GM18858 (cell line): Measurements from ENCODE around the gene SLC12A3.

ENCODE experiments used
- ATAC-seq: cut with Tn5 transposase; IDR thresholded peaks from one replicate; pipeline ENCODE4 v1.9.1; 2021; ENCODE audit not compliant: unreplicated experiment

SLC12A3 gene, protein sequence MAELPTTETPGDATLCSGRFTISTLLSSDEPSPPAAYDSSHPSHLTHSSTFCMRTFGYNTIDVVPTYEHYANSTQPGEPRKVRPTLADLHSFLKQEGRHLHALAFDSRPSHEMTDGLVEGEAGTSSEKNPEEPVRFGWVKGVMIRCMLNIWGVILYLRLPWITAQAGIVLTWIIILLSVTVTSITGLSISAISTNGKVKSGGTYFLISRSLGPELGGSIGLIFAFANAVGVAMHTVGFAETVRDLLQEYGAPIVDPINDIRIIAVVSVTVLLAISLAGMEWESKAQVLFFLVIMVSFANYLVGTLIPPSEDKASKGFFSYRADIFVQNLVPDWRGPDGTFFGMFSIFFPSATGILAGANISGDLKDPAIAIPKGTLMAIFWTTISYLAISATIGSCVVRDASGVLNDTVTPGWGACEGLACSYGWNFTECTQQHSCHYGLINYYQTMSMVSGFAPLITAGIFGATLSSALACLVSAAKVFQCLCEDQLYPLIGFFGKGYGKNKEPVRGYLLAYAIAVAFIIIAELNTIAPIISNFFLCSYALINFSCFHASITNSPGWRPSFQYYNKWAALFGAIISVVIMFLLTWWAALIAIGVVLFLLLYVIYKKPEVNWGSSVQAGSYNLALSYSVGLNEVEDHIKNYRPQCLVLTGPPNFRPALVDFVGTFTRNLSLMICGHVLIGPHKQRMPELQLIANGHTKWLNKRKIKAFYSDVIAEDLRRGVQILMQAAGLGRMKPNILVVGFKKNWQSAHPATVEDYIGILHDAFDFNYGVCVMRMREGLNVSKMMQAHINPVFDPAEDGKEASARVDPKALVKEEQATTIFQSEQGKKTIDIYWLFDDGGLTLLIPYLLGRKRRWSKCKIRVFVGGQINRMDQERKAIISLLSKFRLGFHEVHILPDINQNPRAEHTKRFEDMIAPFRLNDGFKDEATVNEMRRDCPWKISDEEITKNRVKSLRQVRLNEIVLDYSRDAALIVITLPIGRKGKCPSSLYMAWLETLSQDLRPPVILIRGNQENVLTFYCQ

DNA sequence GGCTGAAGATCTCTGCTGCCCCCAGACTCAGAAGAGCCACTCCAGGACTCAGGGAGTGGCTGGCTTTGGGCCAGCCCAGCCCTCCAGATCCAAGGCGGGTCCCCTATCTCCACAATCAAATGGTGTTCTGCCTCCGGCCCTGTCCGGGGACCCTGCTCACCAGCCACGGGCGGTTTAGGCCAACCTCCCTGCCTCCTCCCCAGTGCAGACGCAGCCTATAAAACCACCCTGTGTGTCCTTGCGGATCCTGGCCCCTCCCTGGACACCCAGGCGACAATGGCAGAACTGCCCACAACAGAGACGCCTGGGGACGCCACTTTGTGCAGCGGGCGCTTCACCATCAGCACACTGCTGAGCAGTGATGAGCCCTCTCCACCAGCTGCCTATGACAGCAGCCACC is at the start of gene SLC12A3:
Gene SLC12A3 (plus strand): TSS at position 248 of the 400 bp plus-strand sequence. CDS start 29 bp downstream, at position 277.
- no peak for ATAC-seq

DNA sequence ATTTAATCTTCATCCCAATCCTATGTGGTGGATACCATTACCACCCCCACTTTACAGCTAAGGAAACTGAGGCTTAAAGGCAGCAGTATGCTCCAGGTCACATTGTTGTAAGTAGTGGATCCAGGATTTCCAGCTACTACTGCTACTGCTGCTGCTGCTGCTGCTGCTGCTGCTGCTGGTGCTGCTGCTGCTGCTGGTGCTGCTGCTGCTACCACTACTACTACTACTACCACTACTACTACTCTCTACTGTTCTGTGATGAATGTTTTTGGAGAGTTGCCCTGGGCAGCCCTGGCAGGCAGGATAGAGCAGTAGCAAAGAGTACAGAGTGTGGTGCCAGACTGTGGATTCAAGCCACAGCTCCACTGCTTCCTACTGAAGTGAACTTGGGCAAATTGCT is 49.3 kb upstream of the SLC12A3 start:
- no peak for ATAC-seq

DNA sequence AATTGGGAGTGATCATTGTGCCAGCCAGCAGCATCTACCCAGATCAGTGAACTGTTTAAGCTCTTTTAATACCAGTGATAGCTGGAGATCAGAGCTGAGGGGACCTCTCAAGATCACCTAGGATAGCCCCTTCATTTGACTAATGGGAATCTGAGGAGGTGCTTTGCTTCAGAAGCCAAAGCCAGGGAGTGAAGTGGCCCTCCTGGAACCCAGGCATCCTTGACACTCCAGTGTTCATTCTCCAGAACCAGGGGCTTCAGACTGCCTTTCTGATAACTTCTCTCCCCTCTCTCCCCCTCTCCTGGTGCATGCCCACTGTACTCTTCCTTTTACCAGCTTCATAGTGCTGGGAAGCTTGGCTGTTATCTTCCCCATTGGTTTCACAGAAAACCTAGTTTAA is 48.0 kb upstream of the SLC12A3 start:
- ATAC-seq: no peak

DNA sequence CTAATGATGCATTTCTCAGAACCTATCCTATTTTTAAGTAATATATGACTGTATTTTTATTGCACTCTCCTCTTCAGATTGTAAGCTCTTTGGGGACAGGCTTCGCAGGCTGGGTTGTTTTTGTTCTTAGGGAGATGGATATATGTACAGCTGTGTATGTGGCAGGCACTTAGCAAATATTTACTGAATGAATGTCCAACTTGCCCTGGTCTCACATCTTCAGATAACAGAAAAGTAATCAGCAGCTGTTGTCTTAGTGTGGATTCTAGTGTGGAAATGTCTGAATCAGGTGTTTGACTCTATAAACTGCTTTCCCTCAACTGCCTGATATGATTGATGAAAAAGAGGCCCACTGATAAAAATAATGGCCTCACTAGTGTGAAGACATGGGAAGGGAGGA is 47.1 kb upstream of the SLC12A3 start:
- no peak for ATAC-seq

DNA sequence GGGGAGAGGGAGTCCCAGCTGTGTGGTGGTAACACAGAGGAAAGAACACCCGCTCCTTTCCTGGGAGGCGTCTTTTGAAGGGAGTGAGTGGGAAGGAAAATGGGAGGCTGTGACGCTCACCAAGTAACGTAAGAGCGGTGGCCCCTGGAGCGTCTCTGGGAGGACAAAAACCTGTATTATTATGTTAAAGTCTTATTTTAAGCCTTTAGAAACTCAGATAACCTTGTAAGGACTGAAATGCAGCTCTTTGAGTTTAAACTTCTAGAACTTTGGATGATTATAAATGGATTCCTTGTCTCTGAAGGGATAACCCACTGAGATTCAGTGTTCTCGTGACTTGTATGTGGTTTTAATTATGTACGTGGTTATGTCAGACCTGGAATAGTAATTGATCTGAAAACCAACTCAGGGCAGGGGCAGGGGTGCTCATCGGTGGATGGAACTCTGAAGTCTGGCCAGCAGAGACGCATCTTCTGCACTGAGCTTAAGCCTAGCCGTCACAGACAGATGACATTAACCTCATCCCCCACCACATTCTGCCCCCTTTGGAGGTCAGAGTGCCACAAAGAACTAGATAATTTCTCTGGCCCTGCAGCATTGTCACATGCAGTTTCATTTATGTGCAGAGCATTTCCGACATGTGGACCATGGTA is 41.8 kb upstream of the SLC12A3 start:
- ATAC-seq: no peak

DNA sequence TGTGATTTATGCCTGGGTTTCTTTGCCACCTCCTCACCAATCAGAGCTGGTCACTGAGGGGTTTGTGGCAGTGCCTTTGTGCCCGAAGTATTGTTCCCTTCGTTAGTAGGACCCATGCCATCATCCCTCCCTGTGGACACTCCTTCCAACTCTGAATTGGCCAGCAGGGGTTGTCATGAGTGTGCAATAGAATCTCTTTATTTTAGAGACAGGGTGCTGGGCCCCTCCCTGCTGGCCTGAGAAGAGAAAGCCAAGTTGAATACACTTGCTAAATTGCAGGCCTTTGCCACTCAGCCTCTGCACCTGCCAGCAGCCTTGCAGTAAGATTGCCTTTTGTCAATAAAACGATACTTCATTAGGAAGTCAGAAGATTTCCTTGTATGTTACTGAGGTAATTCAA is 40.7 kb upstream of the SLC12A3 start:
- no peak for ATAC-seq

DNA sequence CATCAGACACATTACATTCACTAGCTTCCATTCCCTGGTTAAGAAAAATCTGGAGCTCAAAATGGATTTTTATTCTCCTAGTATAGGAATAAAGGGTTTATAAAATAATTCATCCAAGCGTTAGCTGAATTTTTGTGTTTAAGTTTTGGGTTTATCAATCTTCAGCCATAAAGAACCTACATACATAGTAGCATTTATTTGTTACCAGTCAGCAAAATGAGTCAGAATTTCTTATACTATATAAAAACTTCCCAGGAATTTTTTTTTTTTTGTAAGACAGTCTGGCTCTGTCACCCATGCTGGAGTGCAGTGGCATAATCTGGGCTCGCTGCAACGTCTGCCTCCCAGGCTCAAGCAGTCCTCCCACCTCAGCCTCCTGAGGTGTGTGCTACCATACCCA is 40.2 kb upstream of the SLC12A3 start:
- ATAC-seq: no peak

DNA sequence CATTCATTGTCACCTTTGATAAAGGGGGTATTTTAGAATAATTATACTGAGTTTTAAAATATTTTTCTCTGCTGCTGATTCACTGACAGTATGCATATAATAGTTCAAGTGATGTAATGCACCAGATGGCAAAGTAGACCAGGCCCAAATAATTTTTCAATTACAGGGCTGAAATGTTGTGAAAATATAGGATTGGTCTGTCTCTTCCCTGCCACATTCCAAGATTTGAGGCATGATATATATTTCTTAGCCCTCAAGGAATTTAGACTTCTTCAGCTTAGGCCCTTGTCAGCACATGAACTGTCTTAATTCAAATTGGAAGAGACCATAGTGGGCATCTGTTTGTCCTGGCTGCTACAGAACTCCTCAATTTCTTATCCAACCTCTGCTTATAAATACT is 39.2 kb upstream of the SLC12A3 start:
- ATAC-seq: no peak

DNA sequence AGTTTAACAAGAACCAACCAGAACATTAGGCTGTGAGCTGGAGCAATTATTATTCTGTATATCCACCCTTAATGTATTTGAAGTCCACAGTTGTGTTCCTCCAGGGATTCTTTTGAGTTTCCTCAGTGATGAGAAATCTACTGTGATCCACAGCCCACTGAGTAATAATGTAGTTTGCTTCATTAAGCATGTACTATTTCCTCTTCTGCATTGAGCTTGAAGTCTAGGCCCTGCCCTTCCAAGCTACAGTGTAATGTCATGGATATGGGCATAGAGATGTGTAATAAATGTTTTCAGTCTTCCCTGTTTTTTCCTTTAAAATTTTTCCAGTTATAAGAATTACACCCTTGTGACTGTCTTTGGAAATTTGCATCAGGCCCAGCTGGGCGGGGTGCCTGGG is 36.4 kb upstream of the SLC12A3 start:
- ATAC-seq: no peak

DNA sequence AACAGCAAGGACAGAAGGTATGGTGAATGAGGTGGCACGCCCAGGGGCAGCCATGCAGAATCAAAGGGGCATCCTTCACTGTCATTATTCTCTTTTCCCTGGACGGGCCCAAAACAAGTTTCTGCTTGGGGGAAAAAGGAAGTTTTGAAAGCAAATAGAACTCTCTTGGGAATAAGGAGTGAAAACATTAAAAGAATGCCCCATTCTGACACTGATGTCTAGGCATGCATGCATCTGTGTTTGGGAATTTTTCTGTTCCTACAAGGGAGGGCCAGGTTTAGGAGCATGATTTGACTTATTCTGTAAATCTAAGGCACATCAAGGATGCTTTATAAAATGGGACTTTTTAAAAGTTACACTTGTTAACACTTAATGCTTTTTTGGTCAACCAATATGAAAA is 34.3 kb upstream of the SLC12A3 start:
- ATAC-seq: no peak

DNA sequence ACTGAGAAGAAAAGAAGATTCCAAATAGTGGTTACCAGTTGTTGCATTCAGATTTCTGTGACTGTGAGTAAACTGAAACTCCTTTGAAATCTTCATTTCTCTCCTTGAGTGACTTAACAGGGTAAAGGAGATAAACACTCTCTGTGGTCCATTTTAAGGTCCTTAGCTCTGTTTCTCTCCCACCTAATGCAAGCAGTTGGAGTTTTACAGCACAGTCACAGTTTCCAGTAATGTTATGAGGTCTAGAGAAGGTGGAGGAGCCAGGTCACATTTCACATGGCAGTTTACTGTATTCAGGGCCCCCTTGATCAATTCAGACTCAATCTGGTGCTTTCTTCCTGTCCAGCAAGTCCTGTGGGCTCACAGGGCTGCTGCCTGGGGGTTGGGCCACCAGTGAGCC is 32.2 kb upstream of the SLC12A3 start:
- ATAC-seq: no peak

DNA sequence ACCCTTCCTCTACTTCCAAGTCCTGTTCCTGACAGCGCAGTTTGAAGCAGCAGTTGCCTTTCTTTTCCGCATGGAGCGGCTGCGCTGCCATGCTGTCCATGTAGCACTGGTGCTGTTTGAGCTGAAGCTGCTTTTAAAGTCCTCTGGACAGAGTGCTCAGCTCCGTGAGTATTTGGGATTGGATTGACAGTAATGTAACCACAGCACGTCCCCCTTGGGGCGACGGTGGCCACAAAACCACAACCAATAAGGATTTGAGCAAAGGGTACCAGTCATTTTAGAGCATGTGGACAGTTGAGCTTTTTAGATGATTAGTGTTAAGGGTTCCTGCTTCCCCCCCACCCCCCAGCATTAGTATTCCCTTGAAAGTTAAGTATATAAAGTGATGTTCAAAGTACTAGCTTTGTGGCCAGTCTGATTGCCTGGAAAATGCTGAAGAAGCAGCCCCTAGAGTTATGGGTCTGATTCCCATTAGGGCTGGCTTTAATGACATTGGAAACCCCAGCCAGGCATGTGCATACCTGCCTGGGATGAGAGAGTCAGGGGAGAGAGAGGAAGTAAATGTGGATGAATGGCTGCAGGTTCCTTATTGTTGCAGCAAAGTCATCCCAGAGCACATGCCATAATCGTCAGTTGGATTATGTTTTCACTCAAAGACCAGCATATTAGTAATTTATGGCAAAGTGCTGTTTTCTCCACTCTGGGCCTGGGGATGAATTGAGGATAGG is 31.6 kb upstream of the SLC12A3 start:
- no peak for ATAC-seq

DNA sequence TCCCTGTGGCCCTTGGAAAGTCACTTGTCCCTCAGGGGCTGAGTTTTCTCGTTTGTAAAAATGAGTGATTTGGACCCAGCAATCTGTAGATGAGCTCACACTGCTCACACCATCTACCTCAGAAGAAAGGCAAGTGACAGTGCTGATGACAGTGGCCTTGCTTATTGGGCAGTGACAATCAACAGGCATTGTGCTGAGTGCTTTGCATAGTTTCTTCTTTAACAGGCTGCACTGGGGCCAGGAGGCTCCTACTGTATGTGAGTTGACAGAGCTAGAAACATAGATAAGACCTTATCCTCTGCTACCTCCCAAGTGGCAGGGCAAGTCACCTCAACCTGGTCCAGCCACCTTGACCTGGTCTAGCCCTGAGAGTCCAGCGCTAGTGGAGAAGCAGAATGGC is 29.7 kb upstream of the SLC12A3 start:
- ATAC-seq: no peak

DNA sequence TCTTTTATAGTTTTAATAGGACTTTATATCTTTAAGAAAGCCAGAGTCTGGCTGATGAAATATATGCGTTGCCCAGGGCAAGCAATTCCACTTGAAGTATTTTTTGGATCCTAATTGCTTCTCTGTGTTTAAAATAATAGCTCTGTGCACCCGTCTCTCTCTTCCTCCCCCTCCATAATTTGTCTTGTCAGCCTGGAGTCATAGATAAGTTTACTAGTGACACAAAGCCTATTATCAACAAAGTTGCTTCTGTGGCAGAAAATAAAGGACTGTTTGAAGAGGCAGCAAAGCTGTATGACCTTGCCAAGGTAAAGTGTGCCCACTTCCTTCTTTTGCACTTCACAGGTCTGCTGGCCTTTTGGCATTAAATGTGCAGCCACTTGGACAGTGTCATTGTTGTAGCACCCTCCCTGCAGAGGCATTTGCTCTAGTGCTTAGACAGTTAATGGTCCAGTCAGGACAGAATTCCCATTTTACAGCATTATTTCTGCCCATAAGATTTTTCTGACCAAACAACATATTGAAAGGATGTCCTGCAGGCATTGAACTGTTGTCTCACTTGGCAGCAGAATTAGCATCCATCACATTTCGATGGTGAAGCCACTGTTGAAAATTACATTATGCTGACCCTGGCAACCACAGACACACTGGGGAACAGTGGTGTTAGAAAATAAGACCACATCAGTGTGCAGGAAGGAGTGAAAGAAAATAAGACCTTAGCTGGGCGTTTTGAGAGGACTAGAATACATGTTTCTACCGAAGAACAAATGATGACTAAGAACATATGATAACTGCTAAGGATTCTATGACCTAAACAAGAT is 28.4 kb upstream of the SLC12A3 start:
- ATAC-seq: no peak

DNA sequence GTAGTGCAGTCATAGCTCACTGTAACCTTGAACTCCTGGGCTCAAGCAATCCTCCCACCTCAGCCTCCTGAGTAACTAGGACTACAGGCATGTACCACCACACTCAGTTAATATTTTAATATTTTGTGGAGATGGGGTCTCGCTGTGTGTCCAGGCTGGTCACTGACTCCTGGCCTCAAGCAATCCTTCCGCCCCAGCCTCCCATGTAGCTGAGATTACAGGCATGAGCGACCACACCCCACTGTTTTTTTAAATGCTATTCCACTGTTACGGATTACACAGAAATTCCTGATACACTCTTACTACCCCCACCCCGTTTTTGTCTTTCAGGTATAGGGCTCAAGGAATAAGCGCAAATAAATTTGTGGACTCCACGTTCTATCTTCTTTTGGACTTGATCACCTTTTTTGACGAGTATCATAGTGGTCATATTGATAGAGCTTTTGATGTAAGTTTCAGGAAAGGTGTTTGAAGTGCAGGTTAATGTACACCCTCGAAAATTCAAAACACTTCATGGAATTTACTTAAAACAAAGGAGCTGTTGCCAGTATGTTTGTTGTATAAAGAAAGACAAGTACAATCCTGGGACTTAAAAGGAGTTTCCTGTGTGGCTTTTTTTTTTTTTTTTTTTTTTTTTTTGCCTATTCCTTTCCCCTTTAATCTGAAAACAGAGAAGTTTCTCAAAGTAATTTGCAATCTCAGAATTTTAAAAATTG is 26.2 kb upstream of the SLC12A3 start:
- no peak for ATAC-seq

DNA sequence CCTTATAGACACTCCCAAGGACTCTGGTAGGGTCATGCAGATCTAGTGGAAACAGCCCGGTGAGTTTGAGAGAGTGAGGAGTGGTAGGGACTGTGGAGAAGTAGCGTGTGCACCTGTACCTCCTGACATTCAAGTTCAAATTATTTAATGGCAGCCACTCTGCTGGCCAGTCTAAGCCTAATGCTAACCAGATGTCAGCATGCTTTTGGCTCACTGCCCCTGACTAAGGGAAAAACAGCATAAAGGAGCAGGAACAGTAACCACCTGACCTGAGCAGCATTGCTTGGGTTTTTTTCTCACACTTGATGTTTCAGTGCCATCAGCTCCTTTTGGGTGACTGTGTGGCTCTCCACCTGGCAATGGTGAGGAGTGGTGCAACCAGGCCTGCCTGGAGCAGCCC is 23.8 kb upstream of the SLC12A3 start:
- ATAC-seq: no peak

DNA sequence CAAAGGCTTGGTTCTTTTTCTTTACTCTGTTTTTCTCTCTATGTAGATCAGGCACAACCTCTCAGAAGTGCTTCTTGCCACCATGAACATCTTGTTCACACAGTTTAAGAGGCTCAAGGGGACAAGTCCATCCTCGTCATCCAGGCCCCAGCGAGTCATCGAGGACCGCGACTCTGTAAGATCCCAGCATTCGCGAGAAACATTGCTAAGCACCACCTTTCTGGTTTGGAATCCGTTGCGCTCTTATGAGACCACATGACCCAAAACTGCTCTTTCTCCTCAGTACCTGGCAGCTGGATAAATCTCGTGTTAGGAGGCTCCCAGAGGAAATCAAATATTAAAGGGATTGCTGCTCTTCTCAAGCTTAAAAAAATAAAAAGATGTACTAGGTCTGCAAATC is 23.3 kb upstream of the SLC12A3 start:
- no peak for ATAC-seq

DNA sequence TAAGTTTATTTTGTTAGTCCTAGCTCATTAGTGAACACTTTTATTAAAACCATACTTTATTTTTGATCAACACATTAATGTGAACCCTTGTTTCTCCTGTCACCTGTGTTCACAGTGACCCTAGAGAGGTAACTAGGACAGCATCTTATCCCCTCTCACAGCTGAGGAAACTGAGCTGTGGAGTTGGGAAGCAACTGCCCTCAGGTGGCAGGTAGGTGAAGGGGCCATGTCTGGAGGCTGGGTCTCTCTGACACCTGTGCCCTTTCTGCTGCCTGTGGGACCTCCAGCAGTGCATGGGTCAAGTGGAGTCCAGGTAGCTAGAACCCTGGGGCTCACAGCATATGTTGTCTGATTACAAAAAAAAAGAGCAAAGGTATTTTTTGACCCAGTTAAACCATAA is 22.9 kb upstream of the SLC12A3 start:
- ATAC-seq: no peak

DNA sequence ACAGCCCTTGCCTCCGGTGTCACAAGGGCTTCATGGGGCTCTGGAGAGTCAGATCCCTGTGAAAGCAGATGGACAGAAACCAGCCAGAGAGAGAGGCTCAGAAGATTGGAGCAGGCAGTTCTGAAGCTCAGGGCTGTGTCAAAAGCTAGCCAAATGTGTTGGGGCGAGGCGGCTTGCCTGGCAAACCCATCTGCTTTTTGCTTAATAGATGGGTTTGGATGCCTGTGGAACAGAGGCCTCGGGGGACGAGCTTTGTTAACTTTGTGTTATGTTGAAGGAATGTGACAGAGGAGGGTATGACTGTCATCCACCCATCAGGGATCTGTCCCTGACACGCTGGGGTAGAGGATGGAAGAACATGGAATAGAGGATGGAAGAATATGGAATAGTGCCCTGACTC is 21.0 kb upstream of the SLC12A3 start:
- ATAC-seq: no peak
